Neural progenitor cell (in vitro differentiated cells): ENCODE measurements around the gene CD80. TPM values are rescaled to one million over a fixed set of nuclear protein-coding genes. Genes with fewer than 3 reads are reported as not detected.

Experiments used
- DNase-seq: peaks from one replicate; pipeline ENCODE4 v3.0.0-alpha.2; 2016; ENCODE audit warnings: low spot score
- H2AFZ ChIP-seq: fragments of 200-600 bp; sonication (generic); replicated peaks from 2 replicates; pipeline ENCODE4 v1.6.1; 2016; ENCODE audit warnings: antibody characterized with exemption
- H3F3A ChIP-seq: fragments of 200-600 bp; sonication (generic); 2 replicates; pipeline ENCODE4 v1.6.1; 2016; ENCODE audit warnings: antibody characterized with exemption, low read depth
- H3K27ac ChIP-seq: fragments of 200-600 bp; sonication (generic); 2 replicates; pipeline ENCODE4 v1.5.1; 2016; ENCODE audit warnings: mild to moderate bottlenecking
- H3K27me3 ChIP-seq: fragments of 200-600 bp; sonication (generic); 2 replicates; pipeline ENCODE4 v1.6.1; 2016; ENCODE audit warnings: mild to moderate bottlenecking, moderate library complexity
- H3K36me3 ChIP-seq: fragments of 200-600 bp; sonication (generic); 2 replicates; pipeline ENCODE4 v1.5.1; 2016
- H3K4me1 ChIP-seq: fragments of 200-600 bp; sonication (generic); 2 replicates; pipeline ENCODE4 v1.6.1; 2016; ENCODE audit warnings: mixed run types
- H3K4me2 ChIP-seq: fragments of 200-600 bp; sonication (generic); 2 replicates; pipeline ENCODE4 v1.6.1; 2016
- H3K4me3 ChIP-seq: fragments of 200-600 bp; sonication (generic); 2 replicates; pipeline ENCODE4 v1.5.1; 2016
- H3K79me2 ChIP-seq: fragments of 200-600 bp; sonication (generic); 2 replicates; pipeline ENCODE4 v1.6.1; 2016; ENCODE audit warnings: low read depth
- H3K9ac ChIP-seq: fragments of 200-600 bp; sonication (generic); 2 replicates; pipeline ENCODE4 v1.6.1; 2016
- H3K9me3 ChIP-seq: fragments of 200-600 bp; sonication (generic); 2 replicates; pipeline ENCODE4 v1.5.1; 2016; ENCODE audit warnings: low read depth
- H4K20me1 ChIP-seq: fragments of 200-600 bp; sonication (generic); 2 replicates; pipeline ENCODE4 v1.6.1; 2016; ENCODE audit warnings: low read depth
- H3K27ac Mint-ChIP-seq: 3 replicates; pipeline ENCODE4 v1.8.0; 2021; ENCODE audit warnings: mixed read lengths
- H3K27me3 Mint-ChIP-seq: 2 replicates; pipeline ENCODE4 v1.8.0; 2022; ENCODE audit warnings: low read depth, mild to moderate bottlenecking, inconsistent platforms, moderate library complexity, mixed read lengths; ENCODE audit not compliant: insufficient read depth
- H3K36me3 Mint-ChIP-seq: 3 replicates; pipeline ENCODE4 v1.8.0; 2021; ENCODE audit warnings: mixed read lengths
- H3K4me1 Mint-ChIP-seq: 3 replicates; pipeline ENCODE4 v1.8.0; 2021; ENCODE audit warnings: mixed read lengths
- H3K4me3 Mint-ChIP-seq: 3 replicates; pipeline ENCODE4 v1.8.0; 2021; ENCODE audit warnings: mild to moderate bottlenecking, moderate library complexity, mixed read lengths
- H3K9me3 Mint-ChIP-seq: 3 replicates; pipeline ENCODE4 v1.8.0; 2020; ENCODE audit warnings: mixed read lengths
- CTCF ChIP-seq: fragments of 200-600 bp; sonication (generic); IDR thresholded peaks from 2 replicates; pipeline ENCODE4 v1.5.1; 2017; ENCODE audit warnings: antibody characterized with exemption, mild to moderate bottlenecking
- EZH2 ChIP-seq: fragments of 200-600 bp; sonication (generic); IDR thresholded peaks from 2 replicates; pipeline ENCODE4 v1.6.1; 2017; ENCODE audit warnings: antibody characterized with exemption, mild to moderate bottlenecking, moderate library complexity
- EZH2phosphoT487 ChIP-seq: fragments of 200-600 bp; sonication (generic); IDR thresholded peaks from 2 replicates; pipeline ENCODE4 v1.6.1; 2017; ENCODE audit warnings: antibody characterized with exemption
- total RNA-seq: library from RNA; depleted of rRNA; stranded (reverse); fragments of >200 nt; gene quantifications from 2 replicates; pipeline ENCODE4 v1.2.3, GENCODE V29; 2015; ENCODE audit warnings: low replicate concordance

The CD80 gene
- total RNA-seq, 1 donor from 2014 or later, result 0.30 TPM

GRCh38 chr3:119514637-119515036 is 44.8 kb downstream of the CD80 start:
- Histone ChIP-seq H3F3A (no peaks in the 10 kb centered on the region), H2AFZ (no peak overlapping the region), H3K9ac (no peak overlapping the region), H3K4me2 (no peak overlapping the region), H3K79me2 (no peaks in the 10 kb centered on the region), H3K9me3 (no peaks in the 10 kb centered on the region), H4K20me1 (no peaks in the 10 kb centered on the region), H3K27me3 (no peaks in the 10 kb centered on the region), H3K4me3 (no peak overlapping the region), H3K27ac (no peak overlapping the region), H3K4me1 (no peaks in the 10 kb centered on the region), H3K36me3 (peaks cover 47% of the 10 kb centered on the region)
- TF ChIP-seq CTCF, result no peak
- Mint-ChIP-seq H3K4me3 (no peak overlapping the region), H3K27ac (no peak overlapping the region), H3K36me3 (peaks cover 34% of the 10 kb centered on the region), H3K9me3 (peaks cover 6% of the 10 kb centered on the region), H3K4me1 (no peaks in the 10 kb centered on the region), H3K27me3 (no peaks in the 10 kb centered on the region)
- no peak for DNase-seq

GRCh38 chr3:119510690-119511089 is 48.7 kb downstream of the CD80 start:
- Histone ChIP-seq H3K9ac (no peak overlapping the region), H3K27me3 (no peaks in the 10 kb centered on the region), H3K79me2 (no peaks in the 10 kb centered on the region), H3K4me1 (no peaks in the 10 kb centered on the region), H3K36me3 (peaks cover 12% of the 10 kb centered on the region), H3K4me2 (no peak overlapping the region), H2AFZ (no peak overlapping the region), H4K20me1 (peaks cover 10% of the 10 kb centered on the region), H3K4me3 (no peak overlapping the region), H3K9me3 (no peaks in the 10 kb centered on the region), H3K27ac (no peak overlapping the region), H3F3A (no peaks in the 10 kb centered on the region)
- Mint-ChIP-seq H3K4me1 (no peaks in the 10 kb centered on the region), H3K27me3 (no peaks in the 10 kb centered on the region), H3K27ac (no peak overlapping the region), H3K36me3 (peaks cover 15% of the 10 kb centered on the region), H3K9me3 (no peaks in the 10 kb centered on the region), H3K4me3 (no peak overlapping the region)
- no peak for DNase-seq
- TF ChIP-seq EZH2 (no peak), CTCF (no peak), EZH2phosphoT487 (no peak)

GRCh38 chr3:119508172-119508845 is 51.1 kb downstream of the CD80 start:
- no peak overlapping the region for H3K4me2 ChIP-seq
- DNase-seq, result no peak
- H3K27me3 ChIP-seq, result no peaks in the 10 kb centered on the region
- peaks cover 12% of the 10 kb centered on the region for H3K36me3 Mint-ChIP-seq
- no peaks in the 10 kb centered on the region for H3K4me1 ChIP-seq
- no peak for TF ChIP-seq CTCF
- TF ChIP-seq EZH2phosphoT487, result no peak
- TF ChIP-seq EZH2, result no peak
- H3K36me3 ChIP-seq, result no peaks in the 10 kb centered on the region
- no peak overlapping the region for H2AFZ ChIP-seq
- H3K9me3 Mint-ChIP-seq, result no peaks in the 10 kb centered on the region
- no peaks in the 10 kb centered on the region for H3K9me3 ChIP-seq
- no peak overlapping the region for H3K27ac Mint-ChIP-seq
- H3K27me3 Mint-ChIP-seq, result no peaks in the 10 kb centered on the region
- H3K4me3 ChIP-seq, result no peak overlapping the region
- no peaks in the 10 kb centered on the region for H3K79me2 ChIP-seq
- H4K20me1 ChIP-seq, result peaks cover 10% of the 10 kb centered on the region
- H3F3A ChIP-seq, result no peaks in the 10 kb centered on the region
- H3K9ac ChIP-seq, result no peak overlapping the region
- no peak overlapping the region for H3K4me3 Mint-ChIP-seq
- no peaks in the 10 kb centered on the region for H3K4me1 Mint-ChIP-seq
- H3K27ac ChIP-seq, result no peak overlapping the region
